H1 (cell line): ENCODE results near the gene PDE1C. TPM values are rescaled to one million over a fixed set of nuclear protein-coding genes. Genes with fewer than 3 reads are reported as not detected.

Source experiments
- RAD21 ChIP-seq, 2 experiments: IDR thresholded peaks in 1 of 2; conservative IDR thresholded peaks in 1 of 2; 2 replicates each; pipeline ENCODE4 v1.6.1; 2011; ENCODE audit warnings: low read depth in 2 of 2, low read length in 2 of 2, improper control_type of control experiment in 1 of 2, inconsistent platforms in 1 of 2, mild to moderate bottlenecking in 1 of 2, moderate library complexity in 1 of 2
- TBP ChIP-seq: IDR thresholded peaks from 2 replicates; pipeline ENCODE4 v1.6.1; 2011; ENCODE audit warnings: low read depth, low read length, improper control_type of control experiment
- polyA plus RNA-seq, 7 experiments: library from polyadenylated mRNA; depleted of rRNA in 3 of 7; stranded (reverse) in 5 of 7; unstranded in 2 of 7; fragments of >200 nt in 5 of 7; fragments of 200-250 nt in 2 of 7; gene quantifications; 1 replicate in 5 of 7; 2 replicates in 1 of 7; 4 replicates in 1 of 7; pipeline versions ENCODE4 v1.2.1 to v1.2.3, GENCODE V29; 2011 to 2013; ENCODE audit warnings: missing spikeins in 2 of 7, mixed read lengths in 2 of 7
- total RNA-seq: library from RNA; stranded (reverse); fragmentation: NEBNext Ultra II Directional; extraction: Animal tissue kit (Norgen Biotek cat#: 25700); gene quantifications from 2 replicates; pipeline ENCODE4 v1.2.1, GENCODE V29; 2021

PDE1C gene
- total and polyA plus RNA-seq, 2 of the 8 experiments (the other 6 are each of a cell fraction or from before 2014, with no cell fraction given) = 0.11 to 1.1 TPM

GRCh38 chr7:32020551-32021159 is 49.6 kb downstream of the PDE1C start (continued):
- no peak for TF ChIP-seq RAD21 (IDR thresholded peaks at IDR 0.05 in 1 of 2, conservative IDR thresholded peaks at IDR 0.05 in 1 of 2; ENCODE audit: low read depth in 2 of 2, low read length in 2 of 2)
- TF ChIP-seq TBP = no peak
